Metanephros (tissue), 2 donors: Measurements from ENCODE around the gene JUND. TPM values are rescaled to one million over a fixed set of nuclear protein-coding genes. Genes with fewer than 3 reads are reported as not detected.

Experiments used
- small RNA-seq: library from RNA; depleted of rRNA; stranded (forward); fragments of <200 nt; gene quantifications from one replicate; pipeline ENCODE3, GENCODE V24; 2014; ENCODE audit warnings: low replicate concordance
- total RNA-seq: library from RNA; depleted of rRNA; stranded (reverse); fragments of >200 nt; gene quantifications from one replicate; pipeline ENCODE4 v1.2.3, GENCODE V29; 2014

The JUND gene
- total RNA-seq, result 367 TPM

GRCh38 chr19:18281082-18282020, at the start of gene JUND:
Gene JUND (minus strand): TSS chr19:18281622. CDS start chr19:18281484, 138 bp downstream.

GRCh38 chr19:18322759-18323460, 41.5 kb upstream of the JUND start, which contains the start of gene LSM4:
Gene LSM4 (minus strand): TSS chr19:18323076. CDS start chr19:18323020, 56 bp downstream.

GRCh38 chr19:18274219-18274780, 7.1 kb downstream of the JUND start, which contains the start of gene IQCN:
Gene IQCN (minus strand): TSS chr19:18274452. CDS start chr19:18269478, 4,974 bp downstream.

Small RNA genes lying within 50 kb of the gene (small RNA-seq; reads per million reads assigned to genes)
- gene MIR3188 (0.12 reads per million), gene RPL39P38 (not detected)

Other genes with a start within 250 kb of the JUND start
- gene IL12RB1, start 194.7 kb downstream of the JUND start, total RNA-seq, result 1.3 TPM
- gene MAST3, start 183.8 kb downstream of the JUND start, total RNA-seq, result 10.4 TPM
- gene PIK3R2, start 128.5 kb downstream of the JUND start, total RNA-seq, result 14.0 TPM
- 57.0 TPM for gene IFI30, start 107.8 kb downstream of the JUND start, total RNA-seq
- 8.1 TPM for gene MPV17L2, start 88.4 kb downstream of the JUND start, total RNA-seq
- gene RAB3A, start 77.6 kb downstream of the JUND start, total RNA-seq, result 8.8 TPM
- 5.3 TPM for gene PDE4C, start 55.2 kb downstream of the JUND start, total RNA-seq
- gene IQCN, start 7.2 kb downstream of the JUND start, total RNA-seq, result 3.3 TPM
- gene LSM4, start 41.5 kb upstream of the JUND start, total RNA-seq, result 148 TPM
- gene PGPEP1, start 59.0 kb upstream of the JUND start, total RNA-seq, result 31.9 TPM
- gene GDF15, start 104.5 kb upstream of the JUND start, total RNA-seq, result 139 TPM
- gene LRRC25, start 116.0 kb upstream of the JUND start, total RNA-seq, result 5.4 TPM
- 77.5 TPM for gene SSBP4, start 137.8 kb upstream of the JUND start, total RNA-seq
- gene ISYNA1, start 156.5 kb upstream of the JUND start, total RNA-seq, result 126 TPM
- 19.2 TPM for gene ELL, start 240.4 kb upstream of the JUND start, total RNA-seq